ENCODE data around the gene NECAP2. TPM values are rescaled to one million over a fixed set of nuclear protein-coding genes. Genes with fewer than 3 reads are reported as not detected.

NECAP2 gene
- total RNA-seq, 4 donors from 2014 or later = 36.0 to 60.1 (median 38.6) TPM

DNA sequence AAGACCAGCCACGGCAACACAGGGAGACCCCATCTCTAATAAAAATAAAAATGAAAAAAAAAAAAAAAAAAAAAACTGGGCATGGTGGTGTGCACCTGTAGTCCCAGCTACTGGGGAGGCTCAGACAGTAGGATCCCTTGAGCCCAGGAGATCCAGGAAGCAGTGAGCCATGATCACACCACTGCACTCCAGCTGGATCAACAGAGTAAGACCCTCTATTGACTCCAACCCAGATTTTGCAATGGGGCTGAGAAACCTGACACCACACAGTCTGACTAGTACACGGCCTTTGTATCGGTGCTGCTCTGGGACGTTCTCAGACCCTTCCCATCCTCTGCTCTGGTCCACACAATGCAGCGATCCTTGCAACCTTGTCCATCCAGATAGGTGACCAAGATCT, 35.1 kb upstream of the NECAP2 start:
- H3K4me3 ChIP-seq = no peak overlapping the region
- H3K27me3 ChIP-seq = no peaks in the 10 kb centered on the region
- TF ChIP-seq, protein P1, sequence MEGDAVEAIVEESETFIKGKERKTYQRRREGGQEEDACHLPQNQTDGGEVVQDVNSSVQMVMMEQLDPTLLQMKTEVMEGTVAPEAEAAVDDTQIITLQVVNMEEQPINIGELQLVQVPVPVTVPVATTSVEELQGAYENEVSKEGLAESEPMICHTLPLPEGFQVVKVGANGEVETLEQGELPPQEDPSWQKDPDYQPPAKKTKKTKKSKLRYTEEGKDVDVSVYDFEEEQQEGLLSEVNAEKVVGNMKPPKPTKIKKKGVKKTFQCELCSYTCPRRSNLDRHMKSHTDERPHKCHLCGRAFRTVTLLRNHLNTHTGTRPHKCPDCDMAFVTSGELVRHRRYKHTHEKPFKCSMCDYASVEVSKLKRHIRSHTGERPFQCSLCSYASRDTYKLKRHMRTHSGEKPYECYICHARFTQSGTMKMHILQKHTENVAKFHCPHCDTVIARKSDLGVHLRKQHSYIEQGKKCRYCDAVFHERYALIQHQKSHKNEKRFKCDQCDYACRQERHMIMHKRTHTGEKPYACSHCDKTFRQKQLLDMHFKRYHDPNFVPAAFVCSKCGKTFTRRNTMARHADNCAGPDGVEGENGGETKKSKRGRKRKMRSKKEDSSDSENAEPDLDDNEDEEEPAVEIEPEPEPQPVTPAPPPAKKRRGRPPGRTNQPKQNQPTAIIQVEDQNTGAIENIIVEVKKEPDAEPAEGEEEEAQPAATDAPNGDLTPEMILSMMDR (IDR thresholded peaks at IDR 0.05) = no peak
- TF ChIP-seq POLR2A (IDR thresholded peaks at IDR 0.05) = no peak
- DNase-seq = no peak
- intact Hi-C loops (cut with DNase I; ENCODE audit: low total_unique reads) = no loop called here
- no peaks in the 10 kb centered on the region for H3K36me3 ChIP-seq
- H3K9me3 ChIP-seq = no peaks in the 10 kb centered on the region
- no peaks in the 10 kb centered on the region for H3K4me1 ChIP-seq
- H3K27ac ChIP-seq = no peak overlapping the region

DNA sequence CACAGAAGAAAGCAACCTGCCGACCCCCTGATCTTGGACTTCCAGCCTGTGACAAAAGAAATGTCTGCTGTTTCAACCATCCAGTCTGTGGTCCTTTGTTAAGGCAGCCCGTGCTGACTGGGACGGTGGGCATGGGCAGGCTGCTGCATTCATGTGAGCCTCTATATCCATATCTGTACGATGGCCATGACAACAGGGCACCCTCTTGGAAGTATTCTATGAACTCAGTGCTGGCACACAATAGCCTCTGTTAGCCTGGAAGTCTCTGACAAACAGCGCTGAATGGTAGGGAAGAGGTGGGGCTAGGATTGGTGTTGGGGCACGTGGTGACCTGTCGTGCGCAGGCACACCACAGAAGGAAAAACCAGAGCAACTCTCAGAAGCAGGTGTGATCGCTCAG, 33.7 kb upstream of the NECAP2 start:
- TF ChIP-seq POLR2A (IDR thresholded peaks at IDR 0.05) = no peak
- TF ChIP-seq, protein P1 (IDR thresholded peaks at IDR 0.05) = no peak
- H3K4me1 ChIP-seq = no peaks in the 10 kb centered on the region
- H3K36me3 ChIP-seq = no peaks in the 10 kb centered on the region
- intact Hi-C loops (cut with DNase I; ENCODE audit: low total_unique reads) = no loop called here
- no peaks in the 10 kb centered on the region for H3K9me3 ChIP-seq
- DNase-seq = no peak
- H3K4me3 ChIP-seq = no peak overlapping the region
- no peaks in the 10 kb centered on the region for H3K27me3 ChIP-seq
- no peak overlapping the region for H3K27ac ChIP-seq

DNA sequence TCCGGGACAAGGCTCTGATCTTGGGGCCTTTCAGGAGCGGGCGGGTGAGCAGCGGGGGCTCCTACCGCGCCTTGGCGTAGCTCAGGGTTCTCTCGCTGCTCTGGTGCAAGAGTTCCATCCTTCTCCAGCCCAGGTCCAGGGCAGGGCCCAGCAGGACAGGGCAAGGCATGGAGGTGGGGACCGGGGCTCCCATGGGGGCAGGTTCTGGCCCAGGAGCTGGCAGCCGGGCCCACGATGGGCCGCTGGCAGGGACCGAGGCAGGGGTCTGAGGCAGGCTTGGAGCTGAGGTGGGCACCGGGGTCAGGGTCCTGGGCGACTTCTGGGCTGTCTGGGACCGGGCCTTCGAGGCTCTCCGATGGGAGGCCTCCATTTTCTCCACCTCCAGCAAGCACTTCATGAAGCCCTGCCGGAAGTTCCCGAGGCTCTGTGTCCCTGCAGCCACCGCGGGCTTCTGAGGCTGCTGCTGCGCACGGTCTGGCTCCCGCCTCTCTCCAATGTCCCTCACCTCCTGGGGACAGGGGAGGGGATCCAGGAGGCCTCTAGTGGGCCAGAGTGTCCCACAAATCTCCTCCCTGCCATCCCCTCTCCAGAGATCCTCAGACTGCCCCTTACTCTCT, 30.9 kb upstream of the NECAP2 start:
- no peaks in the 10 kb centered on the region for H3K27me3 ChIP-seq
- TF ChIP-seq POLR2A (IDR thresholded peaks at IDR 0.05) = no peak
- TF ChIP-seq, protein P1 (IDR thresholded peaks at IDR 0.05) = no peak
- H3K36me3 ChIP-seq = no peaks in the 10 kb centered on the region

DNA sequence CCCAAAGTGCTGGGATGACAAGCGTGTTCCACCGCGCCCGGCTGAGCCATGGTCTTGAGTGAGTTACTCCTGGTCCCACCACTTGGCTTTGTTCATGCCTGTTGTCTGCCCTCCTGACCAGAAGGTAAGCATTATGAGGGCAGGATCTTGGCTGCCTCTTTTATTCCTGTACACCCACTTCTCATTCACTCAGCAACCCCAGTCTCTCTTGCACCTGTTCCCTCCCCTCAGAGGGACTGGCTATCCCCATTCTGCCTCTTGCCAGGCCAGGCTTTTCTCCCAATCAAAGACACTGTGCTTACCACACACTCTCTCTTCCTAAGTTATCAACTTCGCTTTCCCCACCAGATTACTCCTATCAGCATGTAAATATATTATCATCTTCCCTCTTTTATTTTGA, 29.7 kb upstream of the NECAP2 start:
- Histone ChIP-seq H3K36me3 (no peaks in the 10 kb centered on the region), H3K4me3 (no peak overlapping the region), H3K9me3 (no peaks in the 10 kb centered on the region), H3K27ac (no peak overlapping the region), H3K27me3 (no peaks in the 10 kb centered on the region), H3K4me1 (no peaks in the 10 kb centered on the region)
- DNase-seq = no peak
- intact Hi-C loops (cut with DNase I; ENCODE audit: low total_unique reads) = no loop called here
- TF ChIP-seq, protein P1 (IDR thresholded peaks at IDR 0.05) = no peak
- no peak for TF ChIP-seq POLR2A (IDR thresholded peaks at IDR 0.05)

More for the DNA sequence above, 30.9 kb upstream of the NECAP2 start:
- no peaks in the 10 kb centered on the region for H3K9me3 ChIP-seq
- DNase-seq = no peak
- H3K27ac ChIP-seq = no peak overlapping the region
- H3K4me3 ChIP-seq = no peak overlapping the region
- no peaks in the 10 kb centered on the region for H3K4me1 ChIP-seq
- intact Hi-C loops (cut with DNase I; ENCODE audit: low total_unique reads) = no loop called here

DNA sequence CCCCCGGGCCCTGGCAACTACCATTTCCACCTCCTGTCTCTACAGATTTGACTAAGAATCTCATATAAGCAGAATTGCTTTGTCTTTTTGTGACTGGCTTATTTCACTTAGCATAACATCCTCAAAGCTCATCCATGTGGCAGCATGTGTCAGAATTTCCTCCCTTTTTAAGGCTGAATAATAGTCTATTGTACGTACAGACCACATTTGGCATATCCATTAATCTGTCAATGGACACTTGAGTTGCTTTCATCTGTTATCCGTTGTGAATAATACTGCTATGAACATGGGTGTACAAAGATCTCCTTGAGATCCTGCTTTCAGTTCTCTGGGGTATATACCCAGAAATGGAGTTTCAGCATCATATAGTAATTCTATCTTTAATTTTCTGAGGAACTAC, 27.3 kb upstream of the NECAP2 start:
- H3K27ac ChIP-seq = no peak overlapping the region
- intact Hi-C loops (cut with DNase I; ENCODE audit: low total_unique reads) = no loop called here

More for the DNA sequence above, 27.3 kb upstream of the NECAP2 start:
- Histone ChIP-seq H3K4me3 (no peak overlapping the region), H3K4me1 (no peaks in the 10 kb centered on the region), H3K27me3 (no peaks in the 10 kb centered on the region), H3K36me3 (no peaks in the 10 kb centered on the region), H3K9me3 (no peaks in the 10 kb centered on the region)
- TF ChIP-seq POLR2A (IDR thresholded peaks at IDR 0.05) = no peak
- TF ChIP-seq, protein P1 (IDR thresholded peaks at IDR 0.05) = no peak
- DNase-seq = no peak

All from uterus (tissue), 4 donors.